Transverse colon (tissue), 4 donors: ENCODE results near the gene KCNJ1. TPM values are rescaled to one million over a fixed set of nuclear protein-coding genes. Genes with fewer than 3 reads are reported as not detected.

Source experiments
- DNase-seq: peaks from one replicate; pipeline ENCODE4 v3.0.0-alpha.2; 2019
- H3K27ac ChIP-seq, 4 donors: fragments of 200-600 bp; sonication (generic); 2 replicates each; pipeline ENCODE4 v1.5.1; 2016 to 2018; ENCODE audit warnings: inconsistent platforms in 4 of 4
- H3K27me3 ChIP-seq: fragments of 200-600 bp; sonication (generic); 2 replicates; pipeline ENCODE4 v1.5.1; 2017; ENCODE audit warnings: inconsistent platforms
- H3K36me3 ChIP-seq, 4 donors: fragments of 200-600 bp; sonication (generic); 2 replicates each; pipeline ENCODE4 v1.5.1; 2017 to 2019; ENCODE audit warnings: inconsistent platforms in 4 of 4
- H3K4me1 ChIP-seq, 4 donors: fragments of 200-600 bp; sonication (generic); 2 replicates each; pipeline ENCODE4 v1.5.1; 2017 to 2020; ENCODE audit warnings: inconsistent platforms in 4 of 4
- H3K4me3 ChIP-seq, 4 donors: fragments of 200-600 bp; sonication (generic); 1 replicate in 1 of 4; 2 replicates in 3 of 4; pipeline versions ENCODE4 v1.5.1 to v1.6.1; 2017 to 2019; ENCODE audit warnings: inconsistent platforms in 4 of 4
- H3K9me3 ChIP-seq, 2 donors: fragments of 200-600 bp; sonication (generic); 2 replicates each; pipeline ENCODE4 v1.5.1; 2017 to 2019; ENCODE audit warnings: inconsistent platforms in 2 of 2
- EP300 ChIP-seq: sonication (generic); formaldehyde crosslinking; IDR thresholded peaks from one replicate; pipeline ENCODE4 v1.6.1; 2017; ENCODE audit warnings: antibody characterized with exemption, low read depth
- POLR2A ChIP-seq: fragments of 450-650 bp; IDR thresholded peaks from one replicate; pipeline ENCODE4 v1.6.1; 2016; ENCODE audit warnings: antibody characterized with exemption, mild to moderate bottlenecking, moderate library complexity
- POLR2AphosphoS5 ChIP-seq, 3 donors: sonication (generic); formaldehyde crosslinking; IDR thresholded peaks; one replicate each; pipeline ENCODE4 v1.6.1; 2016; ENCODE audit warnings: antibody characterized with exemption in 3 of 3
- WGBS, 2 donors: methylation state at CpG; one replicate each; pipeline ENCODE4 v1.1.5; 2018; ENCODE audit warnings: low coverage in 1 of 2; 5-methylcytosine and 5-hydroxymethylcytosine counted together
- in situ Hi-C, 4 donors: fragments of 200-750 bp; cut with MboI; loops; one replicate each; pipeline versions ENCODE4 v1.15.0 to v1.15.1; 2017; ENCODE audit warnings: low sequenced_read_pairs in 3 of 4, low pct_ligation_motif_present in 1 of 4, low pct_unique_long_range_greater_than_20kb in 1 of 4
- intact Hi-C: fragments of 100-400 bp; cut with DNase I; formaldehyde crosslinking; loops from one replicate; pipeline ENCODE4 v1.15.1; 2023; ENCODE audit warnings: low total_unique reads
- total RNA-seq, 4 donors: library from RNA; depleted of rRNA; stranded (reverse); fragments of >200 nt; gene quantifications; one replicate each; pipeline ENCODE4 v1.1.0, GENCODE V29; 2016
- TF ChIP-seq, protein P1 (sequence below), 5 experiments: fragments of 200-600 bp in 3 of 5; fragments of 450-650 bp in 2 of 5; sonication (generic) in 3 of 5; IDR thresholded peaks; 1 replicate in 2 of 5; 2 replicates in 3 of 5; pipeline ENCODE4 v1.5.1; 2016 to 2017; ENCODE audit warnings: antibody characterized with exemption in 5 of 5, inconsistent platforms in 3 of 5, mild to moderate bottlenecking in 2 of 5, moderate library complexity in 1 of 5

The KCNJ1 gene
- not detected for total RNA-seq

DNA sequence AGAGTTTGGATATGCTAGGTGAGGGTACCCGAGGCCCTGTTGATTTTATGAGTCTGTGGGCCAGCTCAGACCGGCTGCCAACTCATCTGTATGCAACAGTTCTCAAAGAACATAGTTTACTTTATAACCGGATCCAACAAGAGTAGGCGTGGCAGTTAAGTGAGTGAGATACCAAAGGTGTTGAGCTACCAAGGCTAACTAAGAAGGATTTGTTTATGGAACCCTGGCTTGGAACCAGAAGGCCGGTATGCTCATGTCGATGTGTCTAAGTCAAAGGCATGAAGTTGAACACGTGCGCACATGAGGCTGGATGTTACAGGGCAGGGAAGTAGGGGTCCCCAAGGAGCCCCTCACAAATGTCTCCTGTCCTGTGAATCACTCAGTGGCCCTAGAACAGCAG, at the start of gene KCNJ1:
Gene KCNJ1 (minus strand): TSS at position 20 of the 400 bp plus-strand sequence. CDS start 27,053 bp downstream, outside the sequence.
- no peak for DNase-seq
- H3K4me1 ChIP-seq: no peaks in the 10 kb centered on the region
- TF ChIP-seq POLR2A (no peak), POLR2AphosphoS5 (IDR thresholded peaks at IDR 0.05) (no peak), EP300 (no peak)
- TF ChIP-seq, protein P1, sequence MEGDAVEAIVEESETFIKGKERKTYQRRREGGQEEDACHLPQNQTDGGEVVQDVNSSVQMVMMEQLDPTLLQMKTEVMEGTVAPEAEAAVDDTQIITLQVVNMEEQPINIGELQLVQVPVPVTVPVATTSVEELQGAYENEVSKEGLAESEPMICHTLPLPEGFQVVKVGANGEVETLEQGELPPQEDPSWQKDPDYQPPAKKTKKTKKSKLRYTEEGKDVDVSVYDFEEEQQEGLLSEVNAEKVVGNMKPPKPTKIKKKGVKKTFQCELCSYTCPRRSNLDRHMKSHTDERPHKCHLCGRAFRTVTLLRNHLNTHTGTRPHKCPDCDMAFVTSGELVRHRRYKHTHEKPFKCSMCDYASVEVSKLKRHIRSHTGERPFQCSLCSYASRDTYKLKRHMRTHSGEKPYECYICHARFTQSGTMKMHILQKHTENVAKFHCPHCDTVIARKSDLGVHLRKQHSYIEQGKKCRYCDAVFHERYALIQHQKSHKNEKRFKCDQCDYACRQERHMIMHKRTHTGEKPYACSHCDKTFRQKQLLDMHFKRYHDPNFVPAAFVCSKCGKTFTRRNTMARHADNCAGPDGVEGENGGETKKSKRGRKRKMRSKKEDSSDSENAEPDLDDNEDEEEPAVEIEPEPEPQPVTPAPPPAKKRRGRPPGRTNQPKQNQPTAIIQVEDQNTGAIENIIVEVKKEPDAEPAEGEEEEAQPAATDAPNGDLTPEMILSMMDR (IDR thresholded peaks at IDR 0.05): no peak

DNA sequence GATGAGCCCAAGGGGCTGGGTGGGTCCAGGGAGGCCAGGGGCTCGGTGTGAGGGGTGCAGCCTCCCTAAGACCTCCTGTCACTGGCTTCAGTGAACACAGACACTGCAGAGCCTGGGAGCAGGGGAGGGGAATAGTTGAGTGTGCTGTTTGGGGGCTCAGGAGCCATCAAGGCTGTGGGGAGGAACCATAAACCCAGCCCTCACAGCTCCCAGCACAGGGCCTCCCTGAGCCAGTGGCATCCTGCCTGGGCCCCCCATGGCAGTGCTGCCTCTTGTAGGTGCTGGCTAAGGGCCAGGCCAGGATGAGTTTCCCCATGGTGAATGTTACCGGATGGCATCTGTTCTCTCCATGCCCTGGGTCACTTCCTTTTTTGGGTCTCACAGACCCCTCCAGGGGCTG, 49.6 kb upstream of the KCNJ1 start:
- Histone ChIP-seq H3K4me3 (no peak overlapping the region), H3K9me3 (no peaks in the 10 kb centered on the region), H3K27ac (no peak overlapping the region), H3K4me1 (no peaks in the 10 kb centered on the region), H3K36me3 (no peaks in the 10 kb centered on the region), H3K27me3 (no peaks in the 10 kb centered on the region)
- intact Hi-C loops: no loop called here
- TF ChIP-seq POLR2AphosphoS5 (IDR thresholded peaks at IDR 0.05) (no peak), EP300 (no peak), POLR2A (no peak)
- TF ChIP-seq, protein P1 (IDR thresholded peaks at IDR 0.05): no peak
- WGBS, 2 donors: 67 to 73% methylated on average over 1 to 2 of the region's 2 CpGs
- DNase-seq: no peak
- in situ Hi-C loops: no loop called here

More for the DNA sequence above, at the start of gene KCNJ1:
- intact Hi-C loops: no loop called here
- Histone ChIP-seq H3K4me3 (no peak within 1 kb of the TSS), H3K27ac (no peak within 1 kb of the TSS), H3K36me3 (no peaks in the 10 kb centered on the region), H3K9me3 (no peaks in the 10 kb centered on the region), H3K27me3 (no peaks in the 10 kb centered on the region)
- 66 to 67% methylated on average over 8 of the region's 8 CpGs for WGBS, 2 donors
- in situ Hi-C loops: no loop called here

DNA sequence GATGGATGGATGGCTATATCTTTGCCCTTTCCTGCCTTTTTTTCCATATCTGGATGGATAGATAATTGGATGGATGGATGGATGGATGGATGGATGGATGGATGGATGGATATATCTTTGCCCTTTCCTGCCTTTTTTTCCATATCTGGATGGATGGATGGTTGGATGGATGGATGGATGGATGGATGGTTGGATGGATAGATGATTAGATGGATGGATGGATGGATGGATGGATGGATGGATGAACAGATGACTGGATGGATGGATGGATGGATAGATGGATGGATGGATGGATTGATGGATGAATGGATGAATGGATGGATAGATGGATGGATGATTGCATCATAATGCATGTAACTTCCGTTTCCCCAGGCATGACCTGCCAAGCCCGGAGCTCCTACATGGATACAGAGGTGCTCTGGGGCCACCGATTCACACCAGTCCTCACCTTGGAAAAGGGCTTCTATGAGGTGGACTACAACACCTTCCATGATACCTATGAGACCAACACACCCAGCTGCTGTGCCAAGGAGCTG, 49.0 kb upstream of the KCNJ1 start:
- no peak for DNase-seq
- no peaks in the 10 kb centered on the region for H3K4me1 ChIP-seq
- WGBS, 2 donors: 50 to 80% methylated on average over 2 to 3 of the region's 3 CpGs
- no peaks in the 10 kb centered on the region for H3K9me3 ChIP-seq
- TF ChIP-seq POLR2AphosphoS5 (IDR thresholded peaks at IDR 0.05): no peak
- TF ChIP-seq POLR2A: no peak
- TF ChIP-seq, protein P1 (IDR thresholded peaks at IDR 0.05): no peak
- TF ChIP-seq EP300: no peak
- intact Hi-C loops (no loop called here), in situ Hi-C loops (no loop called here)
- no peak overlapping the region for H3K4me3 ChIP-seq
- no peaks in the 10 kb centered on the region for H3K36me3 ChIP-seq
- no peaks in the 10 kb centered on the region for H3K27me3 ChIP-seq
- H3K27ac ChIP-seq: no peak overlapping the region

DNA sequence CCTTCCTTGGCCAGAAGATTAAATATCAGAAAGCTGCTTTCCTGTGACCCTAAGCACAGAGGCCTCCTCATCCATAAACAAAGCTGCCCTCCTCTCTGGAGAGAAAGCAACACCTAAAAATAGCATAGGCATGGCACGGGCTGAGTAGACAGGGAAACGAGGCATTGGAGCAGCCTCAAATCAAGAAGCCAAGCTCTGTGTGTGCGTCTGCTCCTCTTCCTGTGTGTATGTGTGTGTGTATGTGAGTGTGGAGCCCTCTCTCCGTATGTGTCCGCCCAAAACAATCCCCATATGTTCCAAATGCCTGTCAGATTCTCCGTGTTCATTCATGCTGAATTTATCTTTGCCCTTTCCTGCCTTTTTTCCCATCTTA, 48.0 kb upstream of the KCNJ1 start:
- TF ChIP-seq, protein P1 (IDR thresholded peaks at IDR 0.05): no peak
- TF ChIP-seq POLR2A: no peak
- no peak for TF ChIP-seq POLR2AphosphoS5 (IDR thresholded peaks at IDR 0.05)
- no peak for TF ChIP-seq EP300
- no peaks in the 10 kb centered on the region for H3K4me1 ChIP-seq
- no peaks in the 10 kb centered on the region for H3K36me3 ChIP-seq
- 77 to 83% methylated on average over 4 to 6 of the region's 6 CpGs for WGBS, 2 donors
- DNase-seq: no peak
- in situ Hi-C loops: no loop called here
- intact Hi-C loops: no loop called here
- H3K9me3 ChIP-seq: no peaks in the 10 kb centered on the region
- no peak overlapping the region for H3K27ac ChIP-seq
- H3K27me3 ChIP-seq: no peaks in the 10 kb centered on the region
- H3K4me3 ChIP-seq: no peak overlapping the region
